IMR-90 (cell line): Measurements from ENCODE around the gene PSENEN. TPM values are rescaled to one million over a fixed set of nuclear protein-coding genes. Genes with fewer than 3 reads are reported as not detected.

Experiments
- ATAC-seq: fragments of 200-7000 bp; cut with Tn5 transposase; 2 replicates; pipeline ENCODE4 v1.9.1; 2020; ENCODE audit warnings: low read depth, mild to moderate bottlenecking, moderate library complexity
- BruUV-seq: library from RNA; stranded (reverse); fragments of 400-500 nt; replicated peaks from 2 replicates; lab custom pipeline; 2021; lab: Mats Ljungman, UMichigan
- CTCF ChIA-PET: fragments of 300-600 bp; formaldehyde crosslinking; extraction: SDS; loops from one replicate; lab custom pipeline; 2021; ENCODE audit warnings: antibody characterized with exemption; lab: Yijun Ruan, JAX
- POLR2A ChIA-PET: fragments of 300-600 bp; sonication (Branson Sonifier 250); formaldehyde crosslinking; loops from one replicate; lab custom pipeline; 2022; ENCODE audit warnings: antibody characterized with exemption; ENCODE audit not compliant: unreplicated experiment; lab: Charles Lee
- DNase-seq: peaks from one replicate; pipeline ENCODE4 v3.0.0; 2013
- H2AFZ ChIP-seq: replicated peaks from 2 replicates; pipeline ENCODE3; 2013; ENCODE audit warnings: low read length, mild to moderate bottlenecking; ENCODE audit not compliant: poor library complexity
- H2AK5ac ChIP-seq: 2 replicates; pipeline ENCODE4 v1.6.1; 2013; ENCODE audit warnings: low read depth, low read length, inconsistent platforms
- H2AK9ac ChIP-seq: replicated peaks from 2 replicates; pipeline ENCODE3; 2013; ENCODE audit warnings: mild to moderate bottlenecking, low read depth, low read length, moderate library complexity; ENCODE audit not compliant: poor library complexity
- H2BK120ac ChIP-seq: 2 replicates; pipeline ENCODE4 v1.6.1; 2013; ENCODE audit warnings: low read depth, low read length, inconsistent platforms
- H2BK15ac ChIP-seq: 3 replicates; pipeline ENCODE4 v1.6.1; 2013; ENCODE audit warnings: low read depth, low read length, inconsistent platforms
- H2BK20ac ChIP-seq: 2 replicates; pipeline ENCODE4 v1.6.1; 2013; ENCODE audit warnings: low read depth, mild to moderate bottlenecking, inconsistent platforms, low read length, moderate library complexity
- H2BK5ac ChIP-seq: 2 replicates; pipeline ENCODE4 v1.6.1; 2013; ENCODE audit warnings: mild to moderate bottlenecking, low read depth, low read length, inconsistent platforms; ENCODE audit not compliant: poor library complexity, severe bottlenecking
- H3K14ac ChIP-seq: replicated peaks from 2 replicates; pipeline ENCODE4 v1.6.1; 2013; ENCODE audit warnings: low read depth, low read length, inconsistent platforms
- H3K18ac ChIP-seq: 2 replicates; pipeline ENCODE4 v1.6.1; 2013; ENCODE audit warnings: low read depth, low read length, control low read depth
- H3K23ac ChIP-seq: 2 replicates; pipeline ENCODE4 v1.6.1; 2013; ENCODE audit warnings: low read depth, low read length, inconsistent platforms
- H3K27ac ChIP-seq: 2 replicates; pipeline ENCODE4 v1.5.1; 2013; ENCODE audit warnings: mild to moderate bottlenecking, control low read depth, low read length; ENCODE audit not compliant: insufficient read depth
- H3K27me3 ChIP-seq: 2 replicates; pipeline ENCODE4 v1.6.1; 2013; ENCODE audit warnings: low read length; ENCODE audit not compliant: control insufficient read depth, insufficient read depth
- H3K36me3 ChIP-seq: 2 replicates; pipeline ENCODE4 v1.6.1; 2013; ENCODE audit warnings: low read length, mixed read lengths; ENCODE audit not compliant: control insufficient read depth, insufficient read depth
- H3K4ac ChIP-seq: 2 replicates; pipeline ENCODE4 v1.6.1; 2013; ENCODE audit warnings: low read depth, low read length, inconsistent platforms
- H3K4me1 ChIP-seq: 2 replicates; pipeline ENCODE4 v1.6.1; 2013; ENCODE audit warnings: low read length, mixed read lengths; ENCODE audit not compliant: control insufficient read depth, insufficient read depth
- H3K4me2 ChIP-seq: 2 replicates; pipeline ENCODE4 v1.6.1; 2013; ENCODE audit warnings: low read depth, mild to moderate bottlenecking, control low read depth, low read length, moderate library complexity
- H3K4me3 ChIP-seq: 2 replicates; pipeline ENCODE4 v1.5.1; 2013; ENCODE audit warnings: low read depth, mild to moderate bottlenecking, control low read depth, low read length, moderate library complexity; ENCODE audit not compliant: insufficient read depth
- H3K56ac ChIP-seq: 2 replicates; pipeline ENCODE4 v1.6.1; 2013; ENCODE audit warnings: low read length, inconsistent platforms; ENCODE audit not compliant: insufficient read depth; ENCODE audit errors: extremely low read depth
- H3K79me1 ChIP-seq, 2 experiments: 2 replicates each; pipeline ENCODE4 v1.6.1; 2013; ENCODE audit warnings: low read length in 2 of 2, inconsistent platforms in 1 of 2, low read depth in 1 of 2
- H3K9ac ChIP-seq: 2 replicates; pipeline ENCODE4 v1.6.1; 2013; ENCODE audit warnings: low read depth, low read length, control low read depth
- H3K9me1 ChIP-seq: 2 replicates; pipeline ENCODE4 v1.6.1; 2013; ENCODE audit warnings: low read length, inconsistent platforms; ENCODE audit not compliant: insufficient read depth
- H3K9me3 ChIP-seq: 2 replicates; pipeline ENCODE4 v1.6.1; 2013; ENCODE audit warnings: low read length; ENCODE audit not compliant: control insufficient read depth, insufficient read depth
- H4K20me1 ChIP-seq: 2 replicates; pipeline ENCODE4 v1.6.1; 2013; ENCODE audit warnings: low read length, inconsistent platforms; ENCODE audit not compliant: insufficient read depth
- H4K5ac ChIP-seq: 2 replicates; pipeline ENCODE4 v1.6.1; 2013; ENCODE audit warnings: mild to moderate bottlenecking, low read depth, low read length, control low read depth
- H4K8ac ChIP-seq, 2 experiments: 2 replicates each; pipeline ENCODE4 v1.6.1; 2013; ENCODE audit warnings: low read depth in 2 of 2, low read length in 2 of 2, control low read depth in 1 of 2, inconsistent platforms in 1 of 2
- H4K91ac ChIP-seq: 2 replicates; pipeline ENCODE4 v1.6.1; 2013; ENCODE audit warnings: low read depth, low read length, inconsistent platforms; ENCODE audit not compliant: insufficient read depth
- BHLHE40 ChIP-seq: fragments of 150-350 bp; IDR thresholded peaks from 2 replicates; pipeline ENCODE4 v1.6.1; 2016; ENCODE audit warnings: mild to moderate bottlenecking, low read depth, low read length
- CEBPB ChIP-seq: IDR thresholded peaks from 2 replicates; pipeline ENCODE4 v1.6.1; 2012; ENCODE audit warnings: low read depth, low read length, improper control_type of control experiment
- CHD1 ChIP-seq: IDR thresholded peaks from 2 replicates; pipeline ENCODE4 v1.6.1; 2012; ENCODE audit warnings: low read depth, low read length, improper control_type of control experiment
- CTCF ChIP-seq: conservative IDR thresholded peaks from 2 replicates; pipeline ENCODE4 v1.5.1; 2012; ENCODE audit warnings: mild to moderate bottlenecking, low read depth, low read length, improper control_type of control experiment
- ELK1 ChIP-seq: fragments of 150-350 bp; IDR thresholded peaks from 2 replicates; pipeline ENCODE4 v1.6.1; 2016; ENCODE audit warnings: low read depth, mild to moderate bottlenecking, low read length, moderate library complexity, borderline replicate concordance
- FOS ChIP-seq: fragments of 150-350 bp; IDR thresholded peaks from 2 replicates; pipeline ENCODE4 v1.6.1; 2016; ENCODE audit warnings: low read depth, low read length
- MAFK ChIP-seq: IDR thresholded peaks from 2 replicates; pipeline ENCODE4 v1.6.1; 2012; ENCODE audit warnings: low read depth, low read length, improper control_type of control experiment
- MAZ ChIP-seq: IDR thresholded peaks from 2 replicates; pipeline ENCODE4 v1.6.1; 2012; ENCODE audit warnings: low read depth, mild to moderate bottlenecking, low read length, improper control_type of control experiment, moderate library complexity, borderline replicate concordance
- MXI1 ChIP-seq: IDR thresholded peaks from 2 replicates; pipeline ENCODE4 v1.6.1; 2012; ENCODE audit warnings: low read depth, mild to moderate bottlenecking, low read length, moderate library complexity, borderline replicate concordance
- NFE2L2 ChIP-seq: fragments of 150-350 bp; IDR thresholded peaks from 2 replicates; pipeline ENCODE4 v1.6.1; 2016; ENCODE audit warnings: low read depth, mild to moderate bottlenecking, low read length
- POLR2A ChIP-seq: IDR thresholded peaks from 2 replicates; pipeline ENCODE4 v1.6.1; 2012; ENCODE audit warnings: mild to moderate bottlenecking, low read depth, low read length
- RAD21 ChIP-seq: IDR thresholded peaks from 2 replicates; pipeline ENCODE4 v1.6.1; 2012; ENCODE audit warnings: low read length, improper control_type of control experiment
- RCOR1 ChIP-seq: IDR thresholded peaks from 2 replicates; pipeline ENCODE4 v1.6.1; 2012; ENCODE audit warnings: mild to moderate bottlenecking, low read length, improper control_type of control experiment; ENCODE audit not compliant: insufficient replicate concordance
- RFX5 ChIP-seq: IDR thresholded peaks from 2 replicates; pipeline ENCODE4 v1.8.0; 2012; ENCODE audit warnings: low read depth, mild to moderate bottlenecking, low read length, moderate library complexity
- SMC3 ChIP-seq: fragments of 150-350 bp; IDR thresholded peaks from 2 replicates; pipeline ENCODE4 v1.6.1; 2016; ENCODE audit warnings: low read depth, mild to moderate bottlenecking, antibody characterized with exemption, low read length, moderate library complexity
- USF2 ChIP-seq: fragments of 150-350 bp; IDR thresholded peaks from 2 replicates; pipeline ENCODE4 v1.6.1; 2017; ENCODE audit warnings: mild to moderate bottlenecking, antibody characterized with exemption, low read length, low read depth
- WGBS, 2 experiments: methylation state at CpG; one replicate each; pipeline versions ENCODE4 v1.1.5 to v1.1.7; 2013; ENCODE audit warnings: missing lambda C conversion rate in 2 of 2; ENCODE audit not compliant: insufficient read length in 1 of 2; ENCODE audit errors: extremely low coverage in 2 of 2; 5-methylcytosine and 5-hydroxymethylcytosine counted together
- dilution Hi-C: fragments of 300-500 bp; cut with HindIII; formaldehyde crosslinking; loops from one replicate; pipeline ENCODE4 v1.14.3; 2018; ENCODE audit warnings: low sequenced_read_pairs; ENCODE audit not compliant: unreplicated experiment
- in situ Hi-C: fragments of 300-500 bp; cut with MboI; formaldehyde crosslinking; loops from 3 replicates; pipeline ENCODE4 v1.14.3; 2019; ENCODE audit warnings: low sequenced_read_pairs, inconsistent platforms, mixed read lengths
- intact Hi-C: fragments of 100-400 bp; cut with micrococcal nuclease; formaldehyde crosslinking; loops from 2 replicates; pipeline ENCODE4 v1.10.0; 2022
- polyA plus RNA-seq, 3 experiments: library from polyadenylated mRNA; depleted of rRNA; stranded (reverse); fragments of >200 nt; gene quantifications; 2 replicates each; pipeline ENCODE4 v1.2.3, GENCODE V29; 2012; ENCODE audit warnings: low replicate concordance in 1 of 3
- total RNA-seq: library from RNA; depleted of rRNA; stranded (reverse); fragments of >200 nt; gene quantifications from 2 replicates; pipeline ENCODE4 v1.2.3, GENCODE V29; 2012

Gene PSENEN
- total and polyA plus RNA-seq, 2 of the 4 experiments (the other 2 are of a cell fraction): 9.0 to 47.0 TPM

- H4K20me1 ChIP-seq: no peaks in the 10 kb centered on the region
- no peak for TF ChIP-seq MAFK
- no peak for TF ChIP-seq USF2
- TF ChIP-seq NFE2L2: no peak
- no peak for TF ChIP-seq MXI1
- TF ChIP-seq RAD21: no peak
- no peak for TF ChIP-seq BHLHE40
- TF ChIP-seq CHD1: no peak
- TF ChIP-seq RCOR1: no peak
- TF ChIP-seq CTCF: no peak
- no peak for TF ChIP-seq POLR2A
- no peak for TF ChIP-seq FOS
- no peak for TF ChIP-seq SMC3
- TF ChIP-seq RFX5: no peak
- no peak for TF ChIP-seq ELK1
- TF ChIP-seq CEBPB: no peak
- no peak for TF ChIP-seq MAZ
- no peak overlapping the region for H2AK5ac ChIP-seq
- no peaks in the 10 kb centered on the region for H3K79me1 ChIP-seq
- H3K9ac ChIP-seq: no peak overlapping the region
- H2BK20ac ChIP-seq: no peak overlapping the region
- BruUV-seq: no TSS peak
- H3K4me2 ChIP-seq: no peak overlapping the region
- no peak overlapping the region for H3K14ac ChIP-seq
- H3K18ac ChIP-seq: no peak overlapping the region
- H2BK120ac ChIP-seq: no peak overlapping the region
- DNase-seq (no peak), ATAC-seq (no peak)
- H2AFZ ChIP-seq: no peak overlapping the region
- intact Hi-C loops: no loop called here
- no peak overlapping the region for H4K8ac ChIP-seq
- no peak overlapping the region for H3K56ac ChIP-seq
- H3K9me1 ChIP-seq: no peaks in the 10 kb centered on the region
- no peaks in the 10 kb centered on the region for H3K4me1 ChIP-seq
- no peaks in the 10 kb centered on the region for H3K27me3 ChIP-seq
- dilution Hi-C loops: no loop called here
- H3K36me3 ChIP-seq: no peaks in the 10 kb centered on the region; the same call in 1 of the 2 replicates
- no peak overlapping the region for H3K23ac ChIP-seq
- H4K5ac ChIP-seq: no peak overlapping the region
- no peak overlapping the region for H2BK15ac ChIP-seq
- in situ Hi-C loops: no loop called here
- H2AK9ac ChIP-seq: no peak overlapping the region
- CTCF ChIA-PET: no interaction called here
- POLR2A ChIA-PET: no interaction called here
- no peak overlapping the region for H3K4ac ChIP-seq
- WGBS, 2 experiments: 87% methylated on average over 3 of the region's 12 CpGs; no CpG with 5 or more reads in 1 of the 2 experiments
- H4K91ac ChIP-seq: no peak overlapping the region
- no peaks in the 10 kb centered on the region for H3K9me3 ChIP-seq
- H2BK5ac ChIP-seq: no peak overlapping the region
- no peak overlapping the region for H3K27ac ChIP-seq
- H3K4me3 ChIP-seq: no peak overlapping the region
These were observed 42.9 kb downstream of the PSENEN start for GRCh38 chr19:35788205-35788960.
